GM12801 (cell line): ENCODE measurements around the gene GPHA2.

Experiments
- CTCF ChIP-seq: IDR thresholded peaks from one replicate; pipeline ENCODE4 v1.5.1; 2011; ENCODE audit warnings: control low read depth; ENCODE audit not compliant: insufficient read length; ENCODE audit errors: extremely low read depth

The GPHA2 gene

GRCh38 chr11:64906314-64906635, 29.4 kb downstream of the GPHA2 start:
- TF ChIP-seq CTCF = no peak

- no peak for TF ChIP-seq CTCF
Observed at GRCh38 chr11:64905516-64906313, 30.0 kb downstream of the GPHA2 start.

GRCh38 chr11:64903291-64903833, 32.3 kb downstream of the GPHA2 start:
- TF ChIP-seq CTCF = no peak

GRCh38 chr11:64902102-64902900, 33.4 kb downstream of the GPHA2 start:
- no peak for TF ChIP-seq CTCF

- TF ChIP-seq CTCF = no peak
Observed at GRCh38 chr11:64900774-64901173, 34.9 kb downstream of the GPHA2 start.

GRCh38 chr11:64900263-64900678, 35.4 kb downstream of the GPHA2 start:
- TF ChIP-seq CTCF = no peak

GRCh38 chr11:64898541-64898940, 37.2 kb downstream of the GPHA2 start:
- TF ChIP-seq CTCF = no peak
